GM13976 (cell line): ENCODE results near the gene WDR4.

Source experiments
- DNase-seq: peaks from one replicate; pipeline ENCODE4 v3.0.0; 2012; ENCODE audit warnings: low spot score
- in situ Hi-C: fragments of 300-500 bp; cut with MboI; formaldehyde crosslinking; loops from one replicate; pipeline ENCODE4 v1.12.0; 2022; ENCODE audit warnings: low sequenced_read_pairs, mixed read lengths, inconsistent platforms; ENCODE audit not compliant: unreplicated experiment
- TF ChIP-seq, protein P1 (sequence below): IDR thresholded peaks from 2 replicates; pipeline ENCODE4 v1.5.1; 2012; ENCODE audit warnings: borderline replicate concordance, mild to moderate bottlenecking; ENCODE audit not compliant: insufficient read depth; ENCODE audit errors: extremely low read depth, missing control alignments, control extremely low read depth

The WDR4 gene, protein sequence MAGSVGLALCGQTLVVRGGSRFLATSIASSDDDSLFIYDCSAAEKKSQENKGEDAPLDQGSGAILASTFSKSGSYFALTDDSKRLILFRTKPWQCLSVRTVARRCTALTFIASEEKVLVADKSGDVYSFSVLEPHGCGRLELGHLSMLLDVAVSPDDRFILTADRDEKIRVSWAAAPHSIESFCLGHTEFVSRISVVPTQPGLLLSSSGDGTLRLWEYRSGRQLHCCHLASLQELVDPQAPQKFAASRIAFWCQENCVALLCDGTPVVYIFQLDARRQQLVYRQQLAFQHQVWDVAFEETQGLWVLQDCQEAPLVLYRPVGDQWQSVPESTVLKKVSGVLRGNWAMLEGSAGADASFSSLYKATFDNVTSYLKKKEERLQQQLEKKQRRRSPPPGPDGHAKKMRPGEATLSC

DNA sequence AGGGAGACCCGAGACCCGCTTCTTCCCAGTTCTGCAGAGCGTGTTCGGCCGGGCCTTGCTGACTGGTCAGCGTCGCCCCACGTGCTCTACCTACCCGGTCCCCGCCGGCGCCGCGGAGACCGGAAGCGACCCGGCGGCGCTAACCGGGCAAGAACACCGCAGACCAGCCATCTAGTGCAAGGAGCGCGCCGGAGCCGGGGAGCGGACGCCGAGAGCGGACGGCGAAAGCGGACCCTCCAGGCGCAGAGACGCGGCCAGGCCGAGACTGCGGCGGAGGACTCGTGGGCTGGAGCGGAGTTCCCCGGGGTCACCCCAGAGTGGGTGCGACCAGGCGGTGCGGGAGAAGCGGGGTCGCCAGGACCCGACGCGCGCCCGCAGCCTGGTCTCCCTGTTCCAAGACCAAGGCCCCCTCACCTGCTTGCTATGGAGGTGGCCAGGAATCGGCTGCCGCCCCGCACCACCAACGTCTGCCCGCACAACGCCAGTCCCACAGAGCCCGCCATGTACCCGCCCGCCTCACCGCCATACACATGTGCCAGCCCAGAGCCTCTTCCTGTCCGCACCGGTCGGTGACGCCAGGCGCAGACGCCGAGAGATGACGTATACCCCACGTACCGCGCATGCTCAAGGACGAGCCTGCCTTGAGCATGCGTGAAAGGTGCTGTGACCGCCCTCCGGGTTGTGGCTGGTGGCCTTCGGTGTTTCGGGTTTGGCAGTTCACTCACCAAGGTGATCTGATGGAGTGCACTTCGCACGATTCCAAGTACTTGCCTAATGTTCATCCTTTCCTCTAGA is at the start of gene WDR4:
Gene WDR4, minus strand, starts transcription at position 547 of the 795 bp plus-strand sequence. Its CDS starts 44 bp downstream, at position 503.
- peak; percentile 99 for DNase-seq
- TF ChIP-seq, protein P1, sequence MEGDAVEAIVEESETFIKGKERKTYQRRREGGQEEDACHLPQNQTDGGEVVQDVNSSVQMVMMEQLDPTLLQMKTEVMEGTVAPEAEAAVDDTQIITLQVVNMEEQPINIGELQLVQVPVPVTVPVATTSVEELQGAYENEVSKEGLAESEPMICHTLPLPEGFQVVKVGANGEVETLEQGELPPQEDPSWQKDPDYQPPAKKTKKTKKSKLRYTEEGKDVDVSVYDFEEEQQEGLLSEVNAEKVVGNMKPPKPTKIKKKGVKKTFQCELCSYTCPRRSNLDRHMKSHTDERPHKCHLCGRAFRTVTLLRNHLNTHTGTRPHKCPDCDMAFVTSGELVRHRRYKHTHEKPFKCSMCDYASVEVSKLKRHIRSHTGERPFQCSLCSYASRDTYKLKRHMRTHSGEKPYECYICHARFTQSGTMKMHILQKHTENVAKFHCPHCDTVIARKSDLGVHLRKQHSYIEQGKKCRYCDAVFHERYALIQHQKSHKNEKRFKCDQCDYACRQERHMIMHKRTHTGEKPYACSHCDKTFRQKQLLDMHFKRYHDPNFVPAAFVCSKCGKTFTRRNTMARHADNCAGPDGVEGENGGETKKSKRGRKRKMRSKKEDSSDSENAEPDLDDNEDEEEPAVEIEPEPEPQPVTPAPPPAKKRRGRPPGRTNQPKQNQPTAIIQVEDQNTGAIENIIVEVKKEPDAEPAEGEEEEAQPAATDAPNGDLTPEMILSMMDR = no peak
- in situ Hi-C loops = no loop called here

DNA sequence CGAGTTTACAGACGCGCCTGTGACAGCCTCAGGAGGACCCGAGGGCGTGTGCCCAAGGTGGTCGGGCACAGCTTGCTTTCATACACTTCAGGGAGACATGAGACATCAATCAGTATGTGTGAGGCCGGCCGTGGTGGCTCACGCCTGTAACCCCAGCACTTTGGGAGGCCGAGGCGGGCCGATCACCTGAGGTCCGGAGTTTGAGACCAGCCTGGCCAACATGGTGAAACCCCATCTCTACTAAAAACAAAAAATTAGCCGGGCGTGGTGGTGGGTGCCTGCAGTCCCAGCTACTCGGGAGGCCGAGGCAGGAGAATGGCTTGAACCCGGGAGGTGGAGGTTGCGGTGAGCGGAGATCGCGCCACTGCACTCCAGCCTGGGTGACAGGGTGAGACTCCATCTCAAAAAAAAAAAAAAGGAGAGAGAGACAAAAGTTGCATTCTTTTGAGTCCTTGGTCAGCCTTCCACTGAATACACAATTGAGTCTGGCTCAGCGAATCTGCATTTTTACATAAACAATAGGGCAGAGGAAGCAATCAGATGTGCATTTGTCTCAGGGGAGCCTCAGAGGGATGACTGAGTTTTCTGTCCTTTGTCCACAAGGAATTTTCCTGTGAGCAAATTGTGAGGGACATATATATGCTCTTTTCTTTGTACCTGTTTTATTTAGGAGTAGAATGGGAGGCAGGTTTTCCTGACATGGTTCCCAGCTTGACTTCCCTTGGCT is 48.3 kb upstream of the WDR4 start:
- in situ Hi-C loops = loop anchor here (10.0 kb wide), 1 partner anchor 717 kb away; no protein-coding TSS in a partner anchor
- peak; percentile 1 for DNase-seq

GRCh38 chr21:42925114-42925926 is 46.0 kb upstream of the WDR4 start, which contains the start of gene ERVH48-1:
Gene ERVH48-1 (minus strand): TSS chr21:42925630. CDS start chr21:42919006, 6,624 bp downstream.
- in situ Hi-C loops = loop anchor here (10.0 kb wide), 1 partner anchor 719 kb away; no protein-coding TSS in a partner anchor
- TF ChIP-seq, protein P1 = no peak
- DNase-seq = no peak

GRCh38 chr21:42924433-42924751 is 45.1 kb upstream of the WDR4 start:
- TF ChIP-seq, protein P1 = no peak
- in situ Hi-C loops = loop anchor here (10.0 kb wide), 1 partner anchor 720 kb away; no protein-coding TSS in a partner anchor

GRCh38 chr21:42923553-42924432 is 44.5 kb upstream of the WDR4 start:
- peak; percentile 89 for DNase-seq
- TF ChIP-seq, protein P1 = peak; percentile 54
- in situ Hi-C loops = loop anchor here (10.0 kb wide), 1 partner anchor 721 kb away; no protein-coding TSS in a partner anchor

More at GRCh38 chr21:42924433-42924751, 45.1 kb upstream of the WDR4 start:
- DNase-seq = no peak

- TF ChIP-seq, protein P1 = no peak
- in situ Hi-C loops = loop anchor here (10.0 kb wide), 1 partner anchor 722 kb away; no protein-coding TSS in a partner anchor
- DNase-seq = no peak
Measured at GRCh38 chr21:42922918-42923317, 43.6 kb upstream of the WDR4 start.
